H1 (cell line): ENCODE results near the gene MNS1. TPM values are rescaled to one million over a fixed set of nuclear protein-coding genes. Genes with fewer than 3 reads are reported as not detected.

Source experiments
- ATF3 ChIP-seq: IDR thresholded peaks from 2 replicates; pipeline ENCODE4 v1.6.1; 2011; ENCODE audit warnings: low read depth, mild to moderate bottlenecking, low read length; ENCODE audit not compliant: insufficient read depth
- CHD2 ChIP-seq: IDR thresholded peaks from 2 replicates; pipeline ENCODE4 v1.6.1; 2012; ENCODE audit warnings: low read length, improper control_type of control experiment
- GABPA ChIP-seq: IDR thresholded peaks from 2 replicates; pipeline ENCODE4 v1.6.1; 2011; ENCODE audit warnings: mild to moderate bottlenecking, low read length, moderate library complexity, borderline replicate concordance; ENCODE audit not compliant: insufficient read depth
- SUZ12 ChIP-seq: fragments of 200-600 bp; sonication (generic); IDR thresholded peaks from 2 replicates; pipeline ENCODE4 v1.6.1; 2012; ENCODE audit warnings: mild to moderate bottlenecking, inconsistent platforms, low read length, moderate library complexity, mixed read lengths
- polyA plus RNA-seq, 7 experiments: library from polyadenylated mRNA; depleted of rRNA in 3 of 7; stranded (reverse) in 5 of 7; unstranded in 2 of 7; fragments of >200 nt in 5 of 7; fragments of 200-250 nt in 2 of 7; gene quantifications; 1 replicate in 5 of 7; 2 replicates in 1 of 7; 4 replicates in 1 of 7; pipeline versions ENCODE4 v1.2.1 to v1.2.3, GENCODE V29; 2011 to 2013; ENCODE audit warnings: missing spikeins in 2 of 7, mixed read lengths in 2 of 7
- total RNA-seq: library from RNA; stranded (reverse); fragmentation: NEBNext Ultra II Directional; extraction: Animal tissue kit (Norgen Biotek cat#: 25700); gene quantifications from 2 replicates; pipeline ENCODE4 v1.2.1, GENCODE V29; 2021
- TF ChIP-seq, protein P1 (sequence below): fragments of 300-600 bp; sonication (generic); IDR thresholded peaks from 2 replicates; pipeline ENCODE4 v1.7.1; 2012; ENCODE audit warnings: low read length, moderate library complexity, mild to moderate bottlenecking, inconsistent platforms; ENCODE audit not compliant: insufficient replicate concordance
- TF ChIP-seq, protein P2 (sequence below): IDR thresholded peaks from 2 replicates; pipeline ENCODE4 v1.6.1; 2012; ENCODE audit warnings: inconsistent platforms

The MNS1 gene
- total and polyA plus RNA-seq, 2 of the 8 experiments (the other 6 are each of a cell fraction or from before 2014, with no cell fraction given): 0.57 TPM; not detected in 1

DNA sequence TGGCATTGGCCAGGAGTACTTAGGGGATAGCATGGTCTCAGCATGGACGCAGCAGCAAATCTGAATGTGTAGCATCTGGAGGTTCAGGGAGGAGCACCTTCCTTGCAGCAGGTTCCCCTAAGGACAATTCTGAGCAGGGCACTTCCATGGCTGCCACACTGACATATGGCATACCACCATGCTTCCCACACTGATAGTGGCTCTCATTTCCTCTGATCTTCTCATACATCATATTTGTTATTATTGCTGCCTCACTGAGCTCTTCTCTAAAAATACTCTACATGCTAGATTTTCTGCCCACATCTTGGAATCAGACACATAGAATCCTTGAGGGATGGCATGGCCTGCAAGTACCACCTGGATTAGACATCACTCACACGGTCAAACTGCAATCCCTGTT, 7.3 kb upstream of the MNS1 start (continued):
- TF ChIP-seq, protein P1, sequence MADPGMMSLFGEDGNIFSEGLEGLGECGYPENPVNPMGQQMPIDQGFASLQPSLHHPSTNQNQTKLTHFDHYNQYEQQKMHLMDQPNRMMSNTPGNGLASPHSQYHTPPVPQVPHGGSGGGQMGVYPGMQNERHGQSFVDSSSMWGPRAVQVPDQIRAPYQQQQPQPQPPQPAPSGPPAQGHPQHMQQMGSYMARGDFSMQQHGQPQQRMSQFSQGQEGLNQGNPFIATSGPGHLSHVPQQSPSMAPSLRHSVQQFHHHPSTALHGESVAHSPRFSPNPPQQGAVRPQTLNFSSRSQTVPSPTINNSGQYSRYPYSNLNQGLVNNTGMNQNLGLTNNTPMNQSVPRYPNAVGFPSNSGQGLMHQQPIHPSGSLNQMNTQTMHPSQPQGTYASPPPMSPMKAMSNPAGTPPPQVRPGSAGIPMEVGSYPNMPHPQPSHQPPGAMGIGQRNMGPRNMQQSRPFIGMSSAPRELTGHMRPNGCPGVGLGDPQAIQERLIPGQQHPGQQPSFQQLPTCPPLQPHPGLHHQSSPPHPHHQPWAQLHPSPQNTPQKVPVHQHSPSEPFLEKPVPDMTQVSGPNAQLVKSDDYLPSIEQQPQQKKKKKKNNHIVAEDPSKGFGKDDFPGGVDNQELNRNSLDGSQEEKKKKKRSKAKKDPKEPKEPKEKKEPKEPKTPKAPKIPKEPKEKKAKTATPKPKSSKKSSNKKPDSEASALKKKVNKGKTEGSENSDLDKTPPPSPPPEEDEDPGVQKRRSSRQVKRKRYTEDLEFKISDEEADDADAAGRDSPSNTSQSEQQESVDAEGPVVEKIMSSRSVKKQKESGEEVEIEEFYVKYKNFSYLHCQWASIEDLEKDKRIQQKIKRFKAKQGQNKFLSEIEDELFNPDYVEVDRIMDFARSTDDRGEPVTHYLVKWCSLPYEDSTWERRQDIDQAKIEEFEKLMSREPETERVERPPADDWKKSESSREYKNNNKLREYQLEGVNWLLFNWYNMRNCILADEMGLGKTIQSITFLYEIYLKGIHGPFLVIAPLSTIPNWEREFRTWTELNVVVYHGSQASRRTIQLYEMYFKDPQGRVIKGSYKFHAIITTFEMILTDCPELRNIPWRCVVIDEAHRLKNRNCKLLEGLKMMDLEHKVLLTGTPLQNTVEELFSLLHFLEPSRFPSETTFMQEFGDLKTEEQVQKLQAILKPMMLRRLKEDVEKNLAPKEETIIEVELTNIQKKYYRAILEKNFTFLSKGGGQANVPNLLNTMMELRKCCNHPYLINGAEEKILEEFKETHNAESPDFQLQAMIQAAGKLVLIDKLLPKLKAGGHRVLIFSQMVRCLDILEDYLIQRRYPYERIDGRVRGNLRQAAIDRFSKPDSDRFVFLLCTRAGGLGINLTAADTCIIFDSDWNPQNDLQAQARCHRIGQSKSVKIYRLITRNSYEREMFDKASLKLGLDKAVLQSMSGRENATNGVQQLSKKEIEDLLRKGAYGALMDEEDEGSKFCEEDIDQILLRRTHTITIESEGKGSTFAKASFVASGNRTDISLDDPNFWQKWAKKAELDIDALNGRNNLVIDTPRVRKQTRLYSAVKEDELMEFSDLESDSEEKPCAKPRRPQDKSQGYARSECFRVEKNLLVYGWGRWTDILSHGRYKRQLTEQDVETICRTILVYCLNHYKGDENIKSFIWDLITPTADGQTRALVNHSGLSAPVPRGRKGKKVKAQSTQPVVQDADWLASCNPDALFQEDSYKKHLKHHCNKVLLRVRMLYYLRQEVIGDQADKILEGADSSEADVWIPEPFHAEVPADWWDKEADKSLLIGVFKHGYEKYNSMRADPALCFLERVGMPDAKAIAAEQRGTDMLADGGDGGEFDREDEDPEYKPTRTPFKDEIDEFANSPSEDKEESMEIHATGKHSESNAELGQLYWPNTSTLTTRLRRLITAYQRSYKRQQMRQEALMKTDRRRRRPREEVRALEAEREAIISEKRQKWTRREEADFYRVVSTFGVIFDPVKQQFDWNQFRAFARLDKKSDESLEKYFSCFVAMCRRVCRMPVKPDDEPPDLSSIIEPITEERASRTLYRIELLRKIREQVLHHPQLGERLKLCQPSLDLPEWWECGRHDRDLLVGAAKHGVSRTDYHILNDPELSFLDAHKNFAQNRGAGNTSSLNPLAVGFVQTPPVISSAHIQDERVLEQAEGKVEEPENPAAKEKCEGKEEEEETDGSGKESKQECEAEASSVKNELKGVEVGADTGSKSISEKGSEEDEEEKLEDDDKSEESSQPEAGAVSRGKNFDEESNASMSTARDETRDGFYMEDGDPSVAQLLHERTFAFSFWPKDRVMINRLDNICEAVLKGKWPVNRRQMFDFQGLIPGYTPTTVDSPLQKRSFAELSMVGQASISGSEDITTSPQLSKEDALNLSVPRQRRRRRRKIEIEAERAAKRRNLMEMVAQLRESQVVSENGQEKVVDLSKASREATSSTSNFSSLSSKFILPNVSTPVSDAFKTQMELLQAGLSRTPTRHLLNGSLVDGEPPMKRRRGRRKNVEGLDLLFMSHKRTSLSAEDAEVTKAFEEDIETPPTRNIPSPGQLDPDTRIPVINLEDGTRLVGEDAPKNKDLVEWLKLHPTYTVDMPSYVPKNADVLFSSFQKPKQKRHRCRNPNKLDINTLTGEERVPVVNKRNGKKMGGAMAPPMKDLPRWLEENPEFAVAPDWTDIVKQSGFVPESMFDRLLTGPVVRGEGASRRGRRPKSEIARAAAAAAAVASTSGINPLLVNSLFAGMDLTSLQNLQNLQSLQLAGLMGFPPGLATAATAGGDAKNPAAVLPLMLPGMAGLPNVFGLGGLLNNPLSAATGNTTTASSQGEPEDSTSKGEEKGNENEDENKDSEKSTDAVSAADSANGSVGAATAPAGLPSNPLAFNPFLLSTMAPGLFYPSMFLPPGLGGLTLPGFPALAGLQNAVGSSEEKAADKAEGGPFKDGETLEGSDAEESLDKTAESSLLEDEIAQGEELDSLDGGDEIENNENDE: no peak
- TF ChIP-seq SUZ12 (no peak), ATF3 (no peak), GABPA (no peak), CHD2 (no peak)
- TF ChIP-seq, protein P2, sequence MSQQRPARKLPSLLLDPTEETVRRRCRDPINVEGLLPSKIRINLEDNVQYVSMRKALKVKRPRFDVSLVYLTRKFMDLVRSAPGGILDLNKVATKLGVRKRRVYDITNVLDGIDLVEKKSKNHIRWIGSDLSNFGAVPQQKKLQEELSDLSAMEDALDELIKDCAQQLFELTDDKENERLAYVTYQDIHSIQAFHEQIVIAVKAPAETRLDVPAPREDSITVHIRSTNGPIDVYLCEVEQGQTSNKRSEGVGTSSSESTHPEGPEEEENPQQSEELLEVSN: no peak
